ENCODE measurements around the gene MAP3K1. TPM values are rescaled to one million over a fixed set of nuclear protein-coding genes. Genes with fewer than 3 reads are reported as not detected.

MAP3K1 gene
- total RNA-seq, 1 experiment from 2014 or later: 26.1 TPM

DNA sequence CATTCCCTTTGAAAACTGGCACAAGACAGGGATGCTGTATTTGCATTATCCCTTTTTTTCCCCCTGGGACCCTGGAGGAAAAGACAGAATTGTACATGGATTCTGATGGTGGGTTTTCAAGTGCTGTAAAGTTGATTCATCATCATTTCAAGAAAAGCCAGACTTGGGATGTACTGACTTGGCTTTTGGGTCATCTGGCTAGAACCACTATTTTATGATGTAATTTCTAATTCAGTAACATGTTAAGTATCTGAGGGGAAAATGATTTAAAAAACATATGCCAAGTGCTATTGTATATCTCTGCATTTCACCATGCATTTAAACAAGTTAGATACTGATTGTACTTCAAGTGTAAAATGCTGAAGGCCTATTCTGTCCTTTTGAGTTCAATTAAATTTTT lies 15.2 kb upstream of the MAP3K1 start:
- Histone ChIP-seq H3K9me3 (ENCODE audit: insufficient read depth, low read depth) (no peaks in the 10 kb centered on the region), H3K4me1 (replicated peaks; ENCODE audit: insufficient read depth) (no peaks in the 10 kb centered on the region), H2AFZ (no peak overlapping the region), H3F3A (ENCODE audit: insufficient read depth, low read depth) (no peaks in the 10 kb centered on the region), H3K4me3 (no peak overlapping the region), H3K79me2 (ENCODE audit: low read depth) (no peaks in the 10 kb centered on the region), H3K27me3 (ENCODE audit: insufficient read depth, low read depth) (no peaks in the 10 kb centered on the region), H4K20me1 (ENCODE audit: insufficient read depth) (no peaks in the 10 kb centered on the region), H3K4me2 (no peak overlapping the region), H3K27ac (no peak overlapping the region), H3K36me3 (ENCODE audit: low read depth) (no peaks in the 10 kb centered on the region), H3K9me2 (ENCODE audit: insufficient read depth) (no peaks in the 10 kb centered on the region; the same call in 1 of the 2 replicates)
- no TSS peak for BruUV-seq (replicated peaks)
- ChIA-PET CTCF (no interaction called here), POLR2A (ENCODE audit: unreplicated experiment) (no interaction called here)
- no peak for DNase-seq
- intact Hi-C loops (cut with micrococcal nuclease; ENCODE audit: unreplicated experiment): no loop called here
- TF ChIP-seq, protein P1, sequence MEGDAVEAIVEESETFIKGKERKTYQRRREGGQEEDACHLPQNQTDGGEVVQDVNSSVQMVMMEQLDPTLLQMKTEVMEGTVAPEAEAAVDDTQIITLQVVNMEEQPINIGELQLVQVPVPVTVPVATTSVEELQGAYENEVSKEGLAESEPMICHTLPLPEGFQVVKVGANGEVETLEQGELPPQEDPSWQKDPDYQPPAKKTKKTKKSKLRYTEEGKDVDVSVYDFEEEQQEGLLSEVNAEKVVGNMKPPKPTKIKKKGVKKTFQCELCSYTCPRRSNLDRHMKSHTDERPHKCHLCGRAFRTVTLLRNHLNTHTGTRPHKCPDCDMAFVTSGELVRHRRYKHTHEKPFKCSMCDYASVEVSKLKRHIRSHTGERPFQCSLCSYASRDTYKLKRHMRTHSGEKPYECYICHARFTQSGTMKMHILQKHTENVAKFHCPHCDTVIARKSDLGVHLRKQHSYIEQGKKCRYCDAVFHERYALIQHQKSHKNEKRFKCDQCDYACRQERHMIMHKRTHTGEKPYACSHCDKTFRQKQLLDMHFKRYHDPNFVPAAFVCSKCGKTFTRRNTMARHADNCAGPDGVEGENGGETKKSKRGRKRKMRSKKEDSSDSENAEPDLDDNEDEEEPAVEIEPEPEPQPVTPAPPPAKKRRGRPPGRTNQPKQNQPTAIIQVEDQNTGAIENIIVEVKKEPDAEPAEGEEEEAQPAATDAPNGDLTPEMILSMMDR (conservative IDR thresholded peaks at IDR 0.05): no peak
- no peak for TF ChIP-seq EZH2 (IDR thresholded peaks at IDR 0.05; ENCODE audit: low read depth)

- Histone ChIP-seq H3K36me3 (ENCODE audit: low read depth) (no peaks in the 10 kb centered on the region), H3K79me2 (ENCODE audit: low read depth) (no peaks in the 10 kb centered on the region), H2AFZ (no peak overlapping the region), H3K27ac (no peak overlapping the region), H3K4me2 (no peak overlapping the region), H3K27me3 (ENCODE audit: insufficient read depth, low read depth) (no peaks in the 10 kb centered on the region), H3K4me3 (no peak overlapping the region), H3K4me1 (replicated peaks; ENCODE audit: insufficient read depth) (no peaks in the 10 kb centered on the region), H4K20me1 (ENCODE audit: insufficient read depth) (no peaks in the 10 kb centered on the region), H3K9me2 (ENCODE audit: insufficient read depth) (no peaks in the 10 kb centered on the region), H3F3A (ENCODE audit: insufficient read depth, low read depth) (no peaks in the 10 kb centered on the region), H3K9me3 (ENCODE audit: insufficient read depth, low read depth) (no peaks in the 10 kb centered on the region)
- TF ChIP-seq, protein P1 (conservative IDR thresholded peaks at IDR 0.05): no peak
- no peak for TF ChIP-seq EZH2 (IDR thresholded peaks at IDR 0.05; ENCODE audit: low read depth)
- CTCF ChIA-PET: interaction anchor here (0.6 kb wide), 1 partner anchor 45 kb away, joined by 5 read pairs; no protein-coding TSS in a partner anchor
- no peak for DNase-seq
- intact Hi-C loops (cut with micrococcal nuclease; ENCODE audit: unreplicated experiment): no loop called here
- POLR2A ChIA-PET (ENCODE audit: unreplicated experiment): no interaction called here
- no TSS peak for BruUV-seq (replicated peaks)
These were observed 14.1 kb upstream of the MAP3K1 start for GRCh38 chr5:56801256-56801655.

DNA sequence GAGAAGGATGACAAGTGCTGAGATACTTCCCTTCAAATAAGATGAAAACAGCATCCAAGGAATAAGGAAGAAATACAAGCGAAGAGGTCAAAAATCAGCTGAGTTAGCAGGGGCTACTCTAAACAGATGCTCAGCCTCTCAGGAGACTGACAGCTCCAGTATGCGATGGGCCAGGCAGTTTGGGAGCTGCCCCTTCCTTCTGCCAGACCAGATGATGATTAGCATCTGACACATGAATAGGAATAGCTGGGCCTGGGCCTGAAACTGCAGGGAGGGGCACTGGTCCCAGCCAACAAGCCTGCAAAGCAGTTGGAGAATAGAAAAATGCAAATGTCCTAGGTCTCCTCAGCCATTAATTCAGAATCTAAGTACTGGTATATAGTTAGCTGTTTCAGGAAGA lies 13.1 kb upstream of the MAP3K1 start:
- Histone ChIP-seq H3K36me3 (ENCODE audit: low read depth) (no peaks in the 10 kb centered on the region), H4K20me1 (ENCODE audit: insufficient read depth) (no peaks in the 10 kb centered on the region), H3K4me2 (no peak overlapping the region), H3K27ac (no peak overlapping the region), H3K27me3 (ENCODE audit: insufficient read depth, low read depth) (no peaks in the 10 kb centered on the region), H3K4me3 (no peak overlapping the region), H2AFZ (no peak overlapping the region), H3K9me3 (ENCODE audit: insufficient read depth, low read depth) (no peaks in the 10 kb centered on the region), H3K9me2 (ENCODE audit: insufficient read depth) (no peaks in the 10 kb centered on the region), H3K79me2 (ENCODE audit: low read depth) (no peaks in the 10 kb centered on the region), H3K4me1 (replicated peaks; ENCODE audit: insufficient read depth) (no peaks in the 10 kb centered on the region), H3F3A (ENCODE audit: insufficient read depth, low read depth) (no peaks in the 10 kb centered on the region)
- intact Hi-C loops (cut with micrococcal nuclease; ENCODE audit: unreplicated experiment): no loop called here
- no TSS peak for BruUV-seq (replicated peaks)
- no peak for DNase-seq
- TF ChIP-seq, protein P1 (conservative IDR thresholded peaks at IDR 0.05): no peak
- TF ChIP-seq EZH2 (IDR thresholded peaks at IDR 0.05; ENCODE audit: low read depth): no peak
- CTCF ChIA-PET: no interaction called here
- POLR2A ChIA-PET (ENCODE audit: unreplicated experiment): interaction anchor here (0.6 kb wide), 1 partner anchor 201 kb away, joined by 5 read pairs; no protein-coding TSS in a partner anchor
